GM18907 (cell line): ENCODE data around the gene COL5A1.

ENCODE experiments used
- ATAC-seq: cut with Tn5 transposase; IDR thresholded peaks from one replicate; pipeline ENCODE4 v1.9.1; 2021; ENCODE audit warnings: mild to moderate bottlenecking, moderate library complexity; ENCODE audit not compliant: unreplicated experiment

Gene COL5A1

DNA sequence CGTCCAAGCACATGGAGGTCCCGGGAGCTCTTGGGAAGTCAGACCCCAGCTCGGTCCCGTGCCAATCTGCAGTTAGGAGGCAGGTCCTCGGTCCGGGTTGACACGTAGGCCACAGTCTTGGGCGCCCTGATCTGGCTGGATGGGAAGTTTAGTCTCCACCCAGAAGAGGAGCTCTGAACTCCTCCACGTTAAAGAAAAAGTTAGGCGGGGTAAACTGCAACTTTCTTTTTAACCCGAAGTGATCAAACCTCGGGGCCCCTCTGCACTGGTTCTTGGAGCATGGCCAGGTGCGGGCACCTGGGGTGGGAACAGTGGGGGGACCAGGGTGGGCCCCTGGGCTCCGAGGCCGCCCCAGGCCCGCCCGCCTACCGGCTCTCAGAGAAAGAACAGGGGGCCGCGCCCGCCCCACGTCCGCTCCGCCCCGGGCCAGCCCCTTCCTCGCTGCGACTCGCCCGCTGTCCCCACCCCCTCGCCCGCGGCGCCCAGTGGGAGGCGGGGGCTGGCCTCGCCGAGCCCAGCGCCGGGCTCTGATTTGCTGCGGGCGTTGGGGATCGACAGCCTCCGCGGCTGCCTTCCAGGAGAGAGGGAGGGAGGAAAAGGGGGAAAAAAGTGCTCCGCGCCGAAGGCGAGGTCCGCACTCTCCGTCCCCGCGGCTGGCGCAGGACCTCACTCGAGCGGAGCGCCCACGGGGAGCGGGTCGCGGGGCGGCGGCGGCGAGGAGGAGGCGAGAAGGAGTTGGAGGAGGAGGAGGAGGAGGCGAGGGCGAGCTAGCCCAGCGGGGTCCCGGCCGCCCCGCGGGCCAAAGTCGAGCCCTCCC is at the start of gene COL5A1:
TSS of gene COL5A1 (plus strand) at position 631 of the 817 bp plus-strand sequence. CDS start 385 bp downstream, outside the sequence.
- ATAC-seq: no peak

- ATAC-seq: no peak
Measured at GRCh38 chr9:134592018-134592818, 49.4 kb upstream of the COL5A1 start.

DNA sequence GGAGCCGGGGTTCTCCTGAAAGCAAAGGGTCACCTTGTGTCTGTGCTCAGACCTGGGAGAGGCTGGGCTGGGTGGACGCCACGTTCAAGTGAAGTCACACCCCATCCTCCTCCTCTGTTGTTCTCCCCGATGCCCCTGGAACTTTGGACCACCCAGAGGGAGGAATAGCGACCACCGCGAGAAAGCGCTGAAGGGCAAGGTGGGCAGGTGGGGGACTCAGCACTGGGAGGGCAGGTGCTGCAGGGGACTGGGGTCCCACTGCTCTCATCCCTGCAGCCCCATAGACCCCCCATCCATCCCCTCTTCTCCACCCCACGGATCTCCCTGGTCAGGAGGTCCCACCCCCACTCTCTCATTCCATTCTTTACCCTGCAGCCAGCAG is 48.8 kb upstream of the COL5A1 start:
- no peak for ATAC-seq

- ATAC-seq: no peak
Measured at GRCh38 chr9:134593286-134594077, 48.1 kb upstream of the COL5A1 start.

DNA sequence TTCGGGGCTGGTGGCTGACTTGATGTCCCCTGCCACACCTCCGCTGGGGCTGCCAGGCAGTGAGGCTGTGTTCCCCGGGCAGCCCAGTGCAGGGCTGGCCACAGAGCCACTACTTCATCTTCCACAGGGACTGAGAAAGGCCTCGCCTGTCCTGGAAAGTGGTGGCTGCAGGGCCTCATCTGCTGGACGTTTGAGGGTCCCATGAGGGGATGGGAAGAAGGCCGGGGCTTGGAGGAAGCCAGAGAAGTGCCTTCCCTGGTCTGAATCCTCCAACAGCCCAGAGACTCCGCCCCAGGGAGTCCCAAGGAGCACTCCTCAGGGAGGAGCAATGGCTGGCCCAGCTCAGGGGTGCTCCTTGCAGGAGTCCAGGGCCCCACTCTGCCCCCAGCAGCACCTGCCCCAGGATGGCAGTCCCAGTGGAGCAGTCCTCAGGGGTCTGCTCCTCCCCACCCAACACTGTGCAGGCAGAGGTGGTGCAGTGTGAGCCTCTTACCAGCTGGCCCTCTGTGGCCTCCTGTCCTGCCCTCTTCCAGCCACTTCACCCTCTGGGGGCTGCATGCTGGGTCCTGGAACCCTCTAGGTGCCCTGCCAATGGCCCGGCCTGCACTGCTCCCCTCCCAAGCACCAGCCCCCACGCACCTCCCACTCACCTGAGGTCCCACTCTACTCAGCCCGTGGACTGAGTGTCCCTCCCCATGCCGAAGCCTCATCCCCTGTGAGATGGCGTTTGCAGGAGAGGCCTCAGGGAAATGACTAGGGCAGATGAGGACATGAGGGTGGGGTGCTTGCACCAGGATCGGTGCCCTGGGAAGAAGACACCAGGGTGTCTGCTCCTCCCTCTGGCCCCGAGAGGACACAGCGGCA is 47.3 kb upstream of the COL5A1 start:
- no peak for ATAC-seq

GRCh38 chr9:134595014-134595413 is 46.6 kb upstream of the COL5A1 start:
- ATAC-seq: no peak

- no peak for ATAC-seq
Measured at GRCh38 chr9:134597041-134597913, 44.3 kb upstream of the COL5A1 start.

DNA sequence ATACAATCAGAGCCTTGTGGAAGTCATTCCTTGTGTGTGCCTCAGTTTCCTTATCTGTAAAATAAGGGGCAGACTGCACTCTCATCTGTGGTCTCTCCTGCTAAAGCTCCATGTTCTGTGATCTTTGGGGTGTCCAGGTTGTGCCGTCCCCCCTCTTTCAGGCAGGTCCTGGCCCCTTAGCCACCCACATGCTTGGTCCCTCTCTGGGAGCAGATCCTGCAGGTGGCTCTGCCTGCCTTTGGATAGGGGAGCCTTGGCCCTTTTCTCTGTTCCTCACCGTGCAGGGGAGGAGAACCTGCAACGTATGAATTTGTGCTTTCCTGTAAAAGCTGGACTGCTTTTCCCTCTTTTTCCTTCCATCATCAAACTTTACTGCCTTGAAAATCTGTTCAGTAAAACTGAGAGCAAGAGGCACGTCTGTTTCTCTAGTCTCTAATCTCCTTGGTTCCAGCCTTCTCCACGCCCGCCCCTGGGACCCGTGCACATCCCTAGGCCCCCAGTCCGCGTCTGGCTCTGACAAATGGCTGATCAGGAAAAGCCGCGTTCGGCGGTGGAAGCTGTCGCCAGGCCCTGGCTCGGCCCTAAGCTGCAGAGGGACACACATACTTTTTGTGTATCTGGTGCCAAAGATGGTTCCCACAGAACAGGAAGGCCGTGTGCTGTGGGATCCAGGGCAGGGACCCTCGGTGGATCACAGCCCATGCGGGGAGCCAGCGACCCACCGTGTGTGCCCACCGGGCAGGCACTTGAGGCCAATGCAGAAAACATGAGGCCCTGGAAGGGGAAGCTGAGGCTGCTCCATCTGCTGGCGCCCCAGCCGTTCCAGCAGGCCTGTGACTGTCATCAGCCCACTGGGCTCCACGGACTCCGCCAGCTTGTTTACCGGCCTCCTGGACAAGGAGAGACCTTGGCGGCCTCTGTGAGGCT is 43.4 kb upstream of the COL5A1 start:
- no peak for ATAC-seq

GRCh38 chr9:134598884-134599245 is 42.7 kb upstream of the COL5A1 start:
- ATAC-seq: no peak

DNA sequence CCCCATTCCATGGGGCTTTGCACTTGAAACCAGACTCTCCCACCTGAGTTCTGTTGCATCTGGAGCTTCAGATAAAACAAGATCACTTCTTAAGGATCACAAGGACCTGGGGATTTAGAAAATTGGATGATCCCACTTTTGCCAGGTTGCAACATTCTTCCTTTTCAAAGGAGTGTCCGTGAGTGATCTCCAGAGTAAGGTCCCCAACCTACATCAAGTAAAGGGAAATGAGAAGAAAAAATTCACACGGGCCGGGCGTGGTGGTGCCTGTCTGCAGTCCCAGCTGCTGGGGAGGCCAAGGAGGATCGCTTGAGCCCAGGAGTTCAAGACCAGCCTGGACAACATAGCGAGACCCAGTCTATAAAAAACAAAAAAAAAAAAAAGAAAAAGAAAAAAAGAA is 41.2 kb upstream of the COL5A1 start:
- no peak for ATAC-seq

DNA sequence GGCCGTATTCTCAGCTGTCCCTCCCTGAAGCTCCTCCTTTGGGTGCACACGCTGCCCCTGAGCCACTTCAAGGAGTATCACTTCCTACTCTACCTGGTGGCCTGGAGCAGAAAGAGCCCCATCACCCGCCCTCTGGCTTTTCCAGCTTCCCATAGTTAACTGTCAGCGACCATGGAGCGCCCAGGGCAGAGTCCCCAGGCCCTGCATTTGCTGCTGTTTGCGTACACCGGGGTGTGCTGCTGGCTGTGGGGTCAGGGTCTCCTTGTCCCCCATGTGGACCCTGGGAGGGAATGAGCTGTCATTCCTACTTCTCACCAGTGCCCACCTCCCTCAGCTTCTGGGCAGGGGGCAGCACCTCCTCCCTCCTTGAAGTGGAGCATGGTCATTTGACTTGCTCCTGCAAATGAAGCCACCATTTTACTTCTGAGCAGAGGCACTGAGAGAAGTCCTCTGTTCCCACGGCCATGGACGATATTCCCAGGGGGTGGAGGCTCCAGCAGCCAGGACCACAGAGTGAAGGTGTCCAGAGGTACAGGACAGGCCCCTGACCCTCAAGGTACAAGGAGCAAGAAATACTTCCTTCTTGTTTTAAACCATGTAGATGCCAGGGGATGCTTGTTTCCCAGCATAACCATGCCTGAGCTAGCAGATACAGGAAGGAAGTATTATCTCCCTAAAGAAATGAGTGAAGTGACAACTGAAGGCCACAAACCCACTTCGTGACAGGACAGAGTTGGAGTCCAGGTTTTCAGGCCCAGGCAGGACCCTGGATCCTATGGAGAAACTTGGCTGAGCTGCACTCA is 40.6 kb upstream of the COL5A1 start:
- no peak for ATAC-seq

GRCh38 chr9:134601764-134602163 is 39.8 kb upstream of the COL5A1 start:
- no peak for ATAC-seq

DNA sequence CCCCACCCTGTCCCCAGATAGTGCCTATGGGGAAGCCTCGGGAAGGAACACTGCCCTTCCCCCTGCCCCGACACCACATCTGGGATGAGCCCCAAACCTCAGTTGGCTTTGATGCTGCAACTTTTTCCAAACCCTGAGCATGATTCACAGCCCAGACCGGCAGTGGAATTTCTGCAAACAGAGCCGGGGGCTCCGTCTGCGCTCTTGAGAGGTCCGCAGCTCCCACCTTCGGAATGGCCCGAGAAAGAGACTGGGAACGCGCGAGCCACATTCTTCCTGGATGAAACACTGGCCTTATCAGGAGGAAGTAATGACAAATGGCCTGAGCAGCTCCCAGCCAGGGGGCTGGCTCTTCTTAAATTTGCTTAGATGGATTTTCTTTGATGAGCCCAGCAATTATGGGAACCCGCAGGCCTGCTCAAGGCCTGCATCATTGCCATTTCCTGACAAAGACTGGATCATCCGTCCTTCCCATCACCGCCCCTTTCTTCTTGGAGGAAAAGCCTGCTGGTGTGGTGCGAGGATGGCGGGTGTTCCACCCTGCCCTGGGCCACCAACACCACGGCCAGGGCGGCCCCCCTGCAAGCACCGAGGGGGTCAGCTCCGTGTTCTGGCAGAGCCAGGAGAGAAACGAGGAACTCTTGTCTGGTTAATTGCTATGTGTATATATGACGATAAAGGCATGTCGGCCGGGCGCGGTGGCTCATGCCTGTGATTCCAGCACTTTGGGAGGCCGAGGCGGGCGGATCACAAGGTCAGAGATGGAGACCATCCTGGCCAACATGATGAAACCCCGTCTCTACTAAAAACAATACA is 38.8 kb upstream of the COL5A1 start:
- ATAC-seq: no peak

GRCh38 chr9:134604834-134605233 is 36.8 kb upstream of the COL5A1 start:
- no peak for ATAC-seq

DNA sequence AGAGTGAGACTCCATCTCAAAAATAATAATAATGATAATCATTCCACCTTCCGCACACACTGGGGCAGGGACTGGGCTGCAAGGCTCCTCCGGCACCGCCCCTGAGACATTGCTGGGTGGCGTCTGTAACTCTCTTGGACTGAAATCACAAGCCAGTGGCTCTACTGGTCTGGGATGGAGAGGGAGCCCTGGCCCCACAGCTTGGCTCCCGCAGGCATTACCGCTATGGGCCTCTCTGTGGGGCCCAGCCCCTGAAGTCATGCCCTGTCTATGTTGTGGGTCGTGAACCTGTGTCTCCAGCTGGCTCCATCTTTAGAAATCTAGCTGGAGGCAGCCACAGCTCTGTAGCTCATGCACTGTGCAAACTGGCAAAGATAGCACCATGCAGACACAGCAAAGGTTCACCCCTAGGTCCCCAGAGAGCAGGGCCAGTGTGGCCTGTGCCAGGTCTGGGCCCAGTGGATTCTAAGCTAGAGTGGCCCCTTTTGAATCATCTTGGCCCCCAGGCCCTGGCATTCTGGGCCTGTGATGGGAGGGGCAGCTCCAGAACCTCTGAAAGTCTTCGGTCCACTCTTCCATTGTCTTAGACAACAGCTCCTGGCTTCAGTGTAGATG is 36.1 kb upstream of the COL5A1 start:
- ATAC-seq: no peak

DNA sequence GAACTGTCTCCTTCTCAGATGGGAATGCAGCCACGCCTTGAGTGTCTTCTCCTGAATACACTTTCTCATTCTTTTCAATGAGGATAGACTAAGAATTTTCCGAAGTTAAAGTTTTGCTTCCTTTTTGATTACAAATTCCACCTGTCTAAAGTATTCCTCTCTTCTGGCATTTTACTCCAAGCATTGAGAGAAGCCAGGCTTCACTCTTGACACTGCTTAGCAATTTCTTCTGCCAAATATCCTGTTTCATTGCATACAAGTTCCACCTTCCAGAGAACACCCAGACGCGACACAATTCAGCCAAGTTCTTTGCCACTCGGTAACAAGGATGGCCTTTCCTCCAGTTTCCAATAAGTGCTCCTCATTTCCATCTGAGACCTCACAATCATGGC is 35.6 kb upstream of the COL5A1 start:
- ATAC-seq: no peak
